OCI-M2 (cell line): ENCODE data around the gene HTR1D.
"Not testable (repeated sequence)": the region's sequence is repeated elsewhere in the genome, so short reads cannot be mapped to it uniquely, and the experiment has no call there.

Source experiments
- DNase-seq: peaks from one replicate; lab custom pipeline; 2025; ENCODE audit not compliant: unreplicated experiment; lab: John Stamatoyannopoulos, UW

HTR1D gene

GRCh38 chr1:23216771-23217420, 406 bp downstream of the HTR1D start:
- no peak for DNase-seq

DNA sequence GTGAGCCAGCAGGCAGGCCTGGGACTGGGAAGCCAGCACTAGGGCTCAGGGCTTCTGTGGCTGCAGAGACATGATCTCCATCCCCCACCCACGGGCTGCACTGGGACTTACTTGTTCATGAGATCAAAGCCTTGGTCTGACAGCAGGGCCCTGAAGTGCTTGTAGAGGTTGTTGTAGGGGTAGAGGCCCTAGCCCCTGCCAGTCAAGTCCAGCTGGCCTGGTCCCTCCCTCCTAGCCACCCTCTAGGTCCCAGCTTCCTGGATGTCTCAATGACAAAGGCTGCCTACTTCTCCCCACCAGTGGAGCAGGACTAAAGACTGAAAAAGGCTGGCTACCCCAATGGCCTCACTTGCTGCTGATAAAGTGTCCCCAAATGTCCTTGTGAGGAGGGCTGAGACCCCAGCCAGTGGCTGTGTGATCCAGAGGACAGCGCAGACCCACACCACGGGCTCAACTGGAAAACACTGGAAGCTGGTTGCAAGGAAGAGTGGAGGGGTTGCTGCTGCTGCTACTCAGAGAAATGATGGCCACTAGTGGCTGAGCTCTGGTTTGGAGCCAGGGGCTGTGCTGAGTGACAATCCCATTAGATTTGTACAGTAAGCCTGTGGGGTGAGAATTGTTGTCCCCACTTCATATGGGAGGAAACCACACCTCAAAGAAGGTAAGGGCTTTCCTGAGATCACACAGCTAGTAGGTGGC, 1.4 kb downstream of the HTR1D start:
- no peak for DNase-seq

GRCh38 chr1:23215291-23215690, 2.0 kb downstream of the HTR1D start:
- no peak for DNase-seq

DNA sequence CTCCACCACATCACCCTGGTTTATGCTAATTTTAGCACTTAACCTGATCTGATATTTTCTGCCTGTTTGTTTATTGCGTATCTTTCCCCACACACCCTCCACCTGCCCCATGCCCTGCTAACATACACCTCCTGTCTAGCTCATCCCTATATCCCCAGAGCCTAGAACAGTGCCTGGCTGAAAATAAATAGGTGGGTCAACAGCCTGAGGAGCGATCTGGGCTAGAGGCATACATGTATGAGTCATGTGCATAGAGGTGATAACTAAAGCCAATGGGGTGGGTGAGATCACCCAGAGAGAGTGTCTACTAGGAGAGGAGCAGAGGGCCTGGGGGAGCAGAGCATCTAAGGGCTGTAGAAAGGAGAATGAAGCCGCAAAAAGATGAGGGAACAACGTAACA, 2.7 kb downstream of the HTR1D start:
- no peak for DNase-seq

DNA sequence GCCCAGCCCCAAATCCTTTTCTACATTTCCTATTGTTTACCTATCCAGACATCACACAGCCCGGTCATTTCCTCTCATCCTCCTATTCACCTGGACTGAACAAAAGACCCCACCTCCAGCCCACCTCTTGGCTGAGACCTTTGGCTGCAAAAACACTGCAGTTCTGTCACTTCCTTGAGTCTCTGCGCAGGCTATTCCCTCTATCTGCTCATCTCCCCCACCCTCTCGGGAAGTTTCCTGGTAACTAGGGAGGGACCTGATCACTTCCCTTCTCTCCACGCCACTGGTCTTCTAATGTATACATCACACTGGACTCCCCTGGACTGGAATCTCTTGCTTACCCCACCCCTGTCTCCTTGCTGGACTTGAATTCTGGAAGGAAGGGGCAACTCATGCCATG, 5.3 kb downstream of the HTR1D start:
- no peak for DNase-seq

- DNase-seq, result no peak
These were observed 6.3 kb downstream of the HTR1D start for GRCh38 chr1:23210963-23211362.

GRCh38 chr1:23210351-23210785, 6.9 kb downstream of the HTR1D start:
- no peak for DNase-seq

DNA sequence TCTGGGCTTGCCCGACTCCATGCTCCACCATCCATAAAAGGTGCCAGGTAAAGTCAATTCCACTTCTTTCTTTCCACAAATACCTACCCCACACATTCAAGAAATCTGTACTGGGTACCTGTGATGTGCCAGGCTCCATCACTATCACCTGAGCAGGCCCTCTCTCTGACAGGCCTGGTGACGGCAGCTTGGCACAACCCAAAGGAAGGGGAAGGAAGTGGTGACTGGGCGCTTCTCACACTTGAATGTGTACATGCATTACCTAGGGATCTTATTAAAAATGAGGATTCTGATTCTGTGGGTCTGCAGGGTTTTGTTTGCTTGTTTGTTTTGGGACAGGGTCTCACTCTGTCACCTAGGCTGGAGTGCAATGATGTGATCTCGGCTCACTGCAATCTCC, 7.5 kb downstream of the HTR1D start:
- DNase-seq, result no peak

DNA sequence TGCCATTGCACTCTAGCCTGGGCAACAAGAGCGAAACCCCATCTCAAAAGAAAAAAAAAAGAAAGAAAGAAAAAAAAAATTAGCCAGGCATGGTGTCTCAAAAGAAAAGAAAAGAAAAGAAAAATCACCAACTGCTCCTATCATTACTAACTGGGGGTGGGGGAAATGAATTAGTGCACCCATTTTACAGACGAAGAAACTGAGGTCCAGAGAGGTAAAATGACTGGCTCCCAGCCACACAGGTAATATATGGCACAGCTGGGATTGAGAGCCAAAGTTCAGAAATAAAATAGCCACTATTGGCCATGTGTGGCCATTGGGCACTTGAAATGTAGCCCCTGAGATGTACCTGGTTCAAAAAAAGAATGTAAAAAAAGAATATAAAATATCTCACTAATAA, 8.8 kb downstream of the HTR1D start:
- no peak for DNase-seq

DNA sequence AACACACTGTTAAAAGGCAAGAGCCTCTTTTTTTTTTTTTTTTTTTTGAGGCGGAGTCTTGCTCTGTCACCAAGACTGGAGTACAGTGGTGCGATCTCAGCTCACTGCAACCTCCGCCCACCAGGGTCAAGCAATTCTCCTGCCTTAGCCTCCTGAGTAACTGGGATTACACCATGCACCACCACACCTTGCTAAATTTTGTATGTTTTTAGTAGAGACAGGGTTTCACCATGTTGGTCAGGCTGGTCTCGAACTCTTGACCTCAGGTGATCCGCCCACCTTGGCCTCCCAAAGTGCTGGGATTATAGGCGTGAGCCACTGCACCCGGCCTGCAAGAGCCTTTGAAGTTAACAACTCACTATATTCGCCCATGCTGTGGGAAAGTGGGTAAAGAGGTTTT, 9.6 kb downstream of the HTR1D start:
- not testable (repeated sequence) for DNase-seq

DNA sequence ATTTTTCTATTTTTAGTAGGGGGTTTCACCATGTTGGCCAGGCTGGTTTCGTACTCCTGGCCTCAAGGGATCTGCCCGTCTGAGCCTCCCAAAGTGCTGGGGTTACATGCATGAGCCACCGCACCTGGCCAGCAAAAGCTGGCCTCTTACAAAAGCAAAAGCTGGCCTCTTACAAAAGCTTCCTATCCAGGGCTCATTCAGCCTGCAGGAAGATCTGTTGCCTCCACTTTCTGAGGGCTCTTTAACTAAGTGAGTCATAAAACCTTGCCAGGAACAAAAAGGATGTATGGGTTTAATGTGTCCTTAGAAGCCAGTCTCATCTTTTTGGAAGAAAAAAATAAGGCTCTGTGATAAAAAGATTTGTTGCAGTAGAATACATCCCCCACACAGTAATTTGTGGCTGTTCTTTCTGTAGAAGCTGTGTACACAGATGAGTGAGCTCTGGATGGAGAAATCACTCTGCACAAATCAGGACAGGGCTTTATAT, 15.0 kb downstream of the HTR1D start:
- no peak for DNase-seq

- no peak for DNase-seq
These were observed 16.4 kb downstream of the HTR1D start for GRCh38 chr1:23200883-23201282.

DNA sequence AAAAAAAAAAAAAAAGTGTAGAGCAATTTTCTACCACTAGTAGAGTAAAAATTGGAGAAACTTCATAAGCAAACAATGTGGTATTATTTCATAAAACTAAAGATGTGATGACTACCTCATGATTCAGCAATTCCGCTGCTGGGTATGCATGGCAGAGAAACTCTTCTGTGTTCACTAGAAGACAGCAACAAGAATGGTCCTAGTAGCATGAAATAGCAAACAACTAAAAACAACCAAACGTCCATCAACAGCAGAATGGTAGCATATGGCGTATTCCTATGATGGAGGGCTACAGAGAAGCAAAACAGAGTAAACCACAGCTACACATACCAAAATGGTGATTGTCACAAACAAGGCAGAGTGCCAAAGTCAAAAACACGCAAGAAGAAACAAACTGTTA, 18.9 kb downstream of the HTR1D start:
- DNase-seq, result no peak

GRCh38 chr1:23196627-23197328, 20.5 kb downstream of the HTR1D start:
- no peak for DNase-seq

DNA sequence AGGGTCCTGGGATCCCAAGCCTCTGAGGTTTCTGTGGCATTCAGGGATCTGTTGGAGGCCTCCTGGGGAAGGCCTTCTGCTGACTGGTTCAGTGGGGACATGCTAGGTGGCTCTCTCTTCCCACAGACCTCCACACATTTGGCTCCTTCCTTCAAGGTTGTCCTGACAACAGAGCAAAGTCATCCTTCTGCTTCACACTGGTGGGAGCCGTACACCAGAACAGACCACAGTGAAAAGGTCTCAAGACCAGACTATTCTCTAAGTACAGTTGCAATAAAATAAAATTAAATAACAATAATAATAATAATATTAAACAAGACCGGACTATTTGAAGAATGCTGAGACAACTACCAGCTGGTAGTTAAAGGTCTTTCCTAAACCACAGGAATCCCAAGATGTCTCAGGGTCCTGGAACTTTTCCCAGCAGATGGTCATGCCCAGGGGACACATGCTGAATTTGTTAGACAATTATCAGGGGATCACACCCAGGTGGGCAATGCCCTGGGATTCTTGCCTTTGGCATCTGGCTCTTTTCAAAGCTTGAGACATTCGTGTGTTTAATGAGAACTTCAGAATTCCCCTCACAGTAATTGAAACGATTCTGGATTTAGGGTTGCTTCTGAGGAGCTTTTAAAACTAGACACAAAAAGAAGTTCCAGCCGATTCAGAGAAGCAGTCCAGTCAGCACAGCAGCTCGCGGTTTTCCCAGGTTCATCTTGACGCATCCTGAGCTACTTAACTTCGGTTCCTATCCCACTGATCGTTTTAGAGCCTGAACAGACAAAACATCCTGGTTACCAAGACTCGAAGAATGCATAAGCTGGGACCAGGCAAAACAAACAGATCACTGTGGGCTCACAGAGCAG, 22.9 kb downstream of the HTR1D start:
- DNase-seq, result no peak

- no peak for DNase-seq
These were observed 23.7 kb downstream of the HTR1D start for GRCh38 chr1:23193391-23194118.

GRCh38 chr1:23191199-23191598, 26.1 kb downstream of the HTR1D start:
- DNase-seq, result no peak

DNA sequence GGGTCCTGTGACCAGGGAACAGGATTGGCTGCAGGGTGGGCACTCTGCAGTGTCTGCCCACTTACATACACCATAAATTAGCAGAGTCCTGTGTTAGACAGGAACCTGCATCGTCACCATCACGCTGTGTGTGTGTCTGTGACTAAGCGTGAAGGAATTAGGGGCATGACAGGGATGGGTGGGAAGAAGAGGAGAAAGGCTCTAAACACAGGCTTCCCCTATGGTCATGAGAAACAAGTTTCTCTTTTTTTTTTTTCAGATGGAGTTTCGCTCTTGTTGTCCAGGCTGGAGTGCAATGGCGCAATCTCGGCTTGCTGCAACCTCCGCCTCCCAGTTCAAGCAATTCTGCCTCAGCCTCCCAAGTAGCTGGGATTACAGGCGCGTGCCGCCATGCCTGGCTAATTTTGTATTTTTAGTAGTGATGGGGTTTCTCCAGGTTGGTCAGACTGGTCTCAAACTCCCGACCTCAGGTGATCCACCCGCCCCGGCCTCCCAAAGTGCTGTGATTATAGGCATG, 28.3 kb downstream of the HTR1D start:
- not testable (repeated sequence) for DNase-seq

DNA sequence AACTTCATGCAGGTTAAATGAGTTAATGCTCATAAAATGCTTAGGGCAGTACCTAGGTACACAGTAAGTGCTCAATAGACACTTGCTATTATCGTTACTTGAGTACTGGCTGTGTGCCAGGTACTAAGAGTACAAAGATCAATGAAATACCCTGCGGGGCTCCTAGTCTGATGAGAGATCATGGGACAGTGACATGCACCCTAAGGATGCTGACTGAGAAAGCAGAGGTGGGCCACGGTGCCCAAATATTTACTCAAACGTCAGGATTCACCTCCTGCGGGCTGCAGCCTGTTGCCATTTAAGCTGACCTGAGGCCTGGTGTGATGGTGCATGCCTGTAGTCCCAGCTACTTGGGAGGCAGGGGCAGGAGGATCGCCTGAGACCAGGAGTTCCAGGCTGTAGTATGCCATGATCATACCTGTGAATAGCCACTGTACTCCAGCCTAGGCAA, 28.8 kb downstream of the HTR1D start:
- no peak for DNase-seq

GRCh38 chr1:23187637-23188036, 29.7 kb downstream of the HTR1D start:
- DNase-seq, result no peak
